ENCODE data around the gene INHBE. TPM values are rescaled to one million over a fixed set of nuclear protein-coding genes. Genes with fewer than 3 reads are reported as not detected.
A peak's percentile ranks its signal among the peaks of the same experiment; 100 is the strongest.
"Not testable (repeated sequence)": the region's sequence is repeated elsewhere in the genome, so short reads cannot be mapped to it uniquely, and the experiment has no call there.

INHBE gene, protein sequence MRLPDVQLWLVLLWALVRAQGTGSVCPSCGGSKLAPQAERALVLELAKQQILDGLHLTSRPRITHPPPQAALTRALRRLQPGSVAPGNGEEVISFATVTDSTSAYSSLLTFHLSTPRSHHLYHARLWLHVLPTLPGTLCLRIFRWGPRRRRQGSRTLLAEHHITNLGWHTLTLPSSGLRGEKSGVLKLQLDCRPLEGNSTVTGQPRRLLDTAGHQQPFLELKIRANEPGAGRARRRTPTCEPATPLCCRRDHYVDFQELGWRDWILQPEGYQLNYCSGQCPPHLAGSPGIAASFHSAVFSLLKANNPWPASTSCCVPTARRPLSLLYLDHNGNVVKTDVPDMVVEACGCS
- 0.90 TPM for polyA plus RNA-seq (ENCODE audit: insufficient read length)

DNA sequence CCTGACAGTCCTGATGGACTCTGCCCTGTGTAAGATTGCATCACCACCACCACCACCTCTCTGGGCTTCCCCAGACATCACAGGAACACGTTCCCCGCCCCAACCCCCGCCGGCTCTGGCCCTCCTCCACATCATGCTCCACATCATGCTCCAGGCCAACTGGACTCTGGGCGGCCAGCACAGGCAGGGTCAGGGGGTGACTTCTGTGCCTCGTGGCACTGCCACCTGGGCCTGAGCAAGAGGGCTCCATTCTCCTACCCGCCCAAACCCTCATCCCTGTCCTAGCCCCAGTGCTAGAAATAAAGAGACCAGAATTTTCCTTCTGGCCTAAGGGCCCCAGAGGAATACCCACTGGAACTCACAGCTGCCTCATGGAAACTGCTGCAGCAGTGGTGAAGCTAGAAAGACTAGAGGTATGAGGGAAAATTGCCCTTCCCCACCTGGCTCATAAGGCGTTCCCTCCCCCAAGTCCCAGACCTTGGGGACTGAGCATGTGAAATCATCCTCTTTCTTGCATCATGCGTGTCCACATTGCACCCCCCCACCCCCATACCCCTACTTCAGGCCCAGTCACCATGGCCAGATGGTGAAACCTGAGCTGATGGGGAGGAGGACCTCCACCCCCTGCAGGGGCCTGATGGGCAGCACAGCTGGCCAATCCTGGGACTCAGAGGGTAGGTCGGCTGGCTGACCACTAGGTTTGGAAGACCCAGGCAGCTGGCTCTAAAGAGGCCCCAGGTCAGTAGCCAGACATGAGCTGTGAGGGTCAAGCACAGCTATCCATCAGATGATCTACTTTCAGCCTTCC is at the start of gene INHBE:
TSS of gene INHBE (plus strand) at position 742 of the 808 bp plus-strand sequence. CDS start 230 bp downstream, outside the sequence.
- DNase-seq, result no peak

DNA sequence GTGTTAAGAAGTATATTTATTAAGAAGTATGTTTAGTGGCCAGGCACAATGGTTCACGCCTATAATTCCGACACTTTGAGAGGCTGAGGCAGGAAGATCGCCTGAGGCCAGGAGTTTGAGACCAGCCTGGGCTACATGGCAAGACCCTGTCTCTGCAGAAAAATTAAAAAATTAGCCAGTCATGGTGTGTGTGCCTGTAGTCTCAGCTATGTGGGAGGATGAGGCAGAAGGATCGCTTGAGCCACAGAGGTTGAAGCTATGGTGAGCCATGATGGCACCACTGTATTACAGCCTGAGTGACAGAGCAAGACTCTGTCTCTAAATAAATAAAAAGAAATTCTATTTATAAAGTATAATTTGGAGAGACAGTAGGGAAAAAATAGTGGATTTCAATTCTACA is 44.6 kb upstream of the INHBE start:
- DNase-seq, result no peak

DNA sequence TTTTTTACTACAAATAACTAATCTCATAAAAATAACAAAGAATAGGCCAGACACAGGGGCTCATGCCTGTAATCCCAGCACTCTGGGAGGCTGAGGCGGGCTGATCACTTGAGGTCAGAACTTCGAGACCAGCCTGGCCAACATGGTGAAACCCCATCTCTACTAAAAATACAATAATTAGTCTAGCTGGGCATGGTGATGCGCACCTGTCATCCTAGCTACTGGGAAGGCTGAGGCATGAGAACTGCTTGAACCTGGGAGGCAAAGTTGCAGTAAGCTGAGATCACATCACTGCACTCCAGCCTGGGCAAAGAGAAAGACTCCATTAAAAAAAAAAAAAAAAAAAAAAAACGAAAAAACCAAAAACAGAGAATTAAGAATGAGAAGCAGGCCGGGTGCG is 40.9 kb upstream of the INHBE start:
- DNase-seq, result not testable (repeated sequence)

DNA sequence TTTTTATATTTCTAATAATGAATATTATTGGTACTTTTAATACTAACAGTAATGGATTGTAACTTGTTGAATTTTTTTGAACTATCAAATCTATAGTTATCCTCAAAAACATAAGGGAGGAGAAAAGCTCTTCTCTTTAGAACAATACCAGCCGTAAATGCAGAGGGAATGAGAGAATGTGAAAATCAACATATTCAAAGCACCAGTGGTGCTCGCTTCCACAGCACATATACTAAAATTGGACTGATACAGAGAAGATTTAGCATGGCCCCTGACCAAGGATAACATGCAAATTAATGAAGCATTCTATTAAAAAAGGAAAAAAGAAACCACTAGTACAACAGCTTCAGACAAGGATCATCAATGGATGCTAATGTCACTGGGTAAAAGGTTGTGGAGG is 40.0 kb upstream of the INHBE start:
- DNase-seq, result no peak

DNA sequence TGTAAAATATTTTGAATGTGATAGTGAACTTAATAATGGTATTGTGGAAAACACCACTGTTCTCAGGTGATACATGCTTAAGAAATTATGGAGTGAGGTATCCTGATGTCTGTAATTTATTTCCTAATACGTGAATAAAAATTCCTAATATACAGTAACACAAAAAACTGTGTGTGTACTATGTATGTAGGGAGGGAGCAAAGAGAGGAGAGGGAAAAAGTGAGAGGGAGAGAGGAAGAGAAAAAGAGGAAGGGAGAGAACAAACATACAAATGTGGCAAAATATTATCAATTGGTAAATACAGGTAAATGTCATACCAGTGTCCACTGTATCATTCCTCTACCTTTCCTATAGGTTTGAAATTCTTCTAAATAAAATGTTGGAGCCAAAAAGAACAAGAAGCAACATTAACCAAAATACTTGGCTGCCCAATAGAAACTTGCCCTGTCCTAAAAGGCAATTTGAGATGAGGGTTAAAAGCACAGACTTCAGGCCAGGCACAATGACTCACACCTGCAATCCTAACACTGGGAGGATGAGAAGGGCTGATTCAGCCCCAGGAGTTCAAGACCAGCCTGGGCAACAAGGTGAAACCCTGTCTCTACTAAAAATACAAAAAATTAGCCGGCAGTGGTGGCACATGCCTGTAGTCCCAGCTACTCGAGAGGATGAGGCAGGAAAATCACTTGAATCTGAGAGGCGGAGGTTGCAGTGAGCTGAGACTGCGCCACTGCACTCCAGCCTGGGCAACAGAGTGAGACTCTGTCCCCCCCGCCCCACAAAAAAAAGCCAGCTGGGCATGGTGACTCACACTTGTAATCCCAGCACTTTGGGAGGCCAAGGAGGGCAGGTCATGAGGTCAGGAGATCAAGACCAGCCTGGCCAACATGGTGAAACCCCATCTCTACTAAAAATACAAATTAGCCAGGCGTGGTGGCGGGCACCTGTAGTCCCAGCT is 38.8 kb upstream of the INHBE start:
- DNase-seq, result no peak

DNA sequence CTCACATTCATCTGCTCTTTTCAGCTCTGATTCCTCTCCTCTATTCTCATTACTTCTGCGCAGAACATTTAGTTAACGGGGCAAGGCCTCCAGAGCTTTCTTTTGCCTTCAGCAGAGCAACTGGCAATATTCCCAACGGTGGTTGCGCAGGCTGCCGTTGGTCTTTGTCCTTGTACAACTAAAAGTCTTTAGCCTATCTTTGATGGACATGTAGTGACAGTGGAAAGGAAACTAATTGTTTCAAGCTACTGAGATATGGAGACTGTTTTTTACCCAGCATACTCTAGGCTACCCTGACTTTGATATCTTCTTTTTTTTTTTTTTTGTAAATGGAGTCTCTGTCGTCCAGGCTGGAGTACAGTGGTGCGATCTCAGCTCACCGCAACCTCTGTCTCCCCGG is 36.9 kb upstream of the INHBE start:
- no peak for DNase-seq

DNA sequence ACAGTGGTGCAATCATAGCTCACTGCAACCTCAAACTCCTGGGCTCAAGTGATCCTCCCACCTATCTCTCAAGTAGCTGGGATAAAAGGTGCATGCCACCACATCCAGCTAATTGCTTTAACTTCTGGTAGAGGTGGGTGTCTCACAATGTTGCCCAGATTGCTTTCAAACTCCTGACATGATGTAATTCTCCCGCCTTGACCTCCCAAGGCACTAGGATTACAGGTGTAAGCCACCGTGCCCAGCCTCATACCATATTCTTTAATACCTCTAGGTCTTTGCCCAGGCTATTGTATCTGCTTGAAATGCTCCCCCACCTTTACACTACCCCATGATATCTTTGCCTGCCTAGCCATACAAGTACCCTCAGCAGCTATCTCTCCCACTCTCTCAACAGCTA is 35.6 kb upstream of the INHBE start:
- no peak for DNase-seq

DNA sequence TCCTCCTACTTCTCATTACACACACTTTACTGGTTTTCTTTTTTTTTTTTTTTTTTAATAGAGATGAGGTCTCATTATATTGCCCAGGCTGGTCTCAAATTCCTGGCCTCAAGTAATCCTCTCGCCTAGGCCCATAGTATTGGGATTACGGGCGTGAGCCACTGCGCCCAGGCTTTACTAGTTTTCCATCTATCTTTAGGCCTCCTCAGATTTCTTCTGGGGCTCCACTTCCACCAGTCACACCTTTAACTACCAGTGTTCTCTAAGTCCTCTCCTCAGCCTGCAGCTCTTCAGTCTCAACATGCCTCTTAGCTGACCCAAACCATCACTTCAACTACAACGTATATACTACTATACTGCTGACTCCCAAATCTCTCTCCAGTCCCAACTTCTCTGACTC is 34.6 kb upstream of the INHBE start:
- no peak for DNase-seq

DNA sequence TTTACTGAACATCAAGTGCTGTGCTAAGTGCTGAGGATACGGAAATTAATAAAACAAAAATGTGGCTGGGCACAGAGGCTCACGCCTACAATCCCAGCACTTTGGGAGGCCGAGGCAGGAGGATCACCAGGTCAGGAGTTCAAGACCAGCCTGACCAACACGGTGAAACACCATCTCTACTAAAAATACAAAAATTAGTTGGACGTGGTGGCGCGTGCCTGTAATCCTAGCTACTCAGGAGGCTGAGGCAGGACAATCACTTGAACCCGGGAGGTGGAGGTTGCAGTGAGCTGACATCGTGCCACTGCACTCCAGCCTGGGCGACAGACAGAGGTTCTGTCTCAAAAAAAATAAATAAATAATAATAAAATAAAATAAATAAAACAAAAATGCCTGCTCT is 28.2 kb upstream of the INHBE start:
- not testable (repeated sequence) for DNase-seq

DNA sequence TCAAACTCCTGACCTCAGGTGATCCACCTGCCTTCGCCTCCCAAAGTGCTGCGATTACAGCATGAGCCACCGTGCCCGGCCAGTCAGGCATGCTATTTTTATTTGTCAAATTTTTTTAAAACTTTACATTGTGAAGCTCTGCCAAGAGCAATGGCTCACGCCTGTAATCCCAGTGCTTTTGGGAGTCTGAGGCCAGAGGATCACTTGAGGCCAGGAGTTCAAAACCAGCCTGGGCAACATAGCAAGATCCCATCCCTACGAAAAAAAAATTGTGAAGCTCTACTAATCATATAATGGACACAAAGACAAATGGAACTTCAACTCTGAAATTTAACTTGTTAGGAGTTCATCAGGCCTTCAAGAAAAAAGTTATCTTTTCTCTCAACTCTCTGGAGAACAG is 26.1 kb upstream of the INHBE start:
- no peak for DNase-seq

DNA sequence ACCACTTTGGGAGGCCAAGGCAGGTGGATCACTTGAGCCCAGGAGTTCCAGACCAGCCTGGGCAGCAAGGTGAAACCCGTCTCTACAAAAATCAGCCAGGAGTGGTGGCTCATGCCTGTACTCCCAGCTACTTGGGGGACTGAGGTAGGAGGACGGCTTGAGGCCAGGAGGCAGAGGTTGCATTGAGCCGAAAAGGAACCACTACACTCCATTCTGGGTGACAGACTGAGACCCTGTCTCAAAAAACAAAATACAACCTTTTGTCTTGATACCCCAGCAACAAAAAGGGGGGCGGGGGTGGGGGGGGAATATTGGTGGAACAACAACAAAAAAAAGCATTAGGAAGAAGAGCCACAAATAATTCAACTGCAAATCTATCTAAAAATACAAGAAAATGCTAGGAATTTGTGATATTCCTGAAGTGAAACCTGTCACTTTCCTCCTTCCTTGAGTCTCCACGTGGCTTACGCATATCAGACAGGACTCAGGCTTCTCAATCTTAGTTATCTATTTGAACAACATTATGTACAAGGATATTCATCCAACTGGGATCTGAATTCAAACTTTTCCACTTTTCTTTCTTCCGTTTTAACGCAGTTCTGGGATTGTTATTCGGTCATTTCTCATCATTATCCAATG is 25.5 kb upstream of the INHBE start:
- DNase-seq, result no peak

DNA sequence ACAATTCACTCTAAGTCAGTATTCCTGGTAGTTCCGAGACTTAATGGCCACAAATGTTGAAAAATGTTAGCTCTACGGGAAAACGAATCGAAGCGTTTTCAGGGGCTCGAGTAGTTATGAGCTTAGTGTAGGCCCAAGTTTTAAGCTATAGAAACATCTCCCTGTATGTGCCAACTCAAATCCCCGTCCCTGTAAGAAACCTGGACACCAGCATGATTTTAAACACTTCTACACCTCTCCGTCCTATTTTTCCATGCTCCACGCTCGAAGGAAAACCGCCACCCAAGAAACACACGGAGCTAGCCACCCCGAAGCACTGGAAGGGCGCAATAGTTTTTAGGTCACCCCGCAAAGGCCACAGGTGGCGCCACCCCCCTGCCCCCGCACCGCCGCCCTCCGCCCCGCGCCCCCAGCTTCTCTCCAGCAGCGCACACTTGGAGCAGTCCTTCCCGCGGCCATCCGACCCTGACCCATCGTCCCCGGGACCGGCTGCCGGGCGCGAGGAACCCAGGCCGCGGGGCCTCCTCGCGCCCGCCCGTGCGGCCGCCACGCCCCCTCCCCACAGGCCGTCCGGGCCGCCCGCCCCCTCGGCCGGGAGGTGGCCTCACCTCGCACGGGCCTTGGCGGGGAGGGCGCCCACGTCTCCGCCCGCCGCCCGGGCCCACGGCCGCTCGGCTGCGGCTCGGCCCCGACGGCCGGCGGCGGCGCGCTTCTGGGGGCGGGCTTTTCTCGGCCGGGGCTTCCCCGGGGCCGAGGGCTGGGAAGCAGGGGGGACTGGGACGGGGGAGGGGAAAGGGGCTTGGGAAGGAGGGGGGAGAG is 24.8 kb upstream of the INHBE start:
- no peak for DNase-seq

DNA sequence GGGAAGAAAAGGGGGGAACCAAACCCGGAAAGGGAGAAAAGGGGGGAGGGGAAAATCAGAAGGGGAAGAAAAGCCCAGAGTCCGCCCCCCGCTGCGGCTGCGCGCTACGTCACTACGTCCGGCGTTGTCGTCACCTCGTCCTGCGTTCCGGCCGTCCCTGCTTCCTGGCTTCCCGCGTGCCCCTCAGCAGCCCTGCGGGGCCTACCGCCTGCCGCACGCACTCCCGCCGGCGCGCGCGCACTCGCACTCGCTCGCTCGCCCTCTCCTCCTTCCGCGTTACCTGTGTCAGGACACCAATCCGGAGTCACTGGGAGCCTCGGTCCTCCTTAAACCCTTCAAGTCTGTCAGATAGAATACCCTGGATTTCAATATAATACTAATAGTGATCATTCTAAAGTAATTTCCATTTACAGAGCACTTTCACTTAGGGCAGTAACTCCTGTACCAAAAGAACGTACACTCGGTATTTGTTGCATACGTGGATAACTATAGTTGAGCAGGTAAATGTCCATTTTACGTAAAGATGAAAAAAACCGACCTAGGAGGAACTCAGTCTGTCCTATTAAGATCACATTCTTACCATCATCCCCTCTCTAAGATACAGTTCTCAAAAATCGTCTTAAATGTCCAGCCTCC is 24.1 kb upstream of the INHBE start, which contains the start of gene R3HDM2:
TSS of gene R3HDM2 (minus strand) at position 113 of the 636 bp plus-strand sequence. CDS start 120,615 bp downstream, outside the sequence.
- DNase-seq, result peak; percentile 97

DNA sequence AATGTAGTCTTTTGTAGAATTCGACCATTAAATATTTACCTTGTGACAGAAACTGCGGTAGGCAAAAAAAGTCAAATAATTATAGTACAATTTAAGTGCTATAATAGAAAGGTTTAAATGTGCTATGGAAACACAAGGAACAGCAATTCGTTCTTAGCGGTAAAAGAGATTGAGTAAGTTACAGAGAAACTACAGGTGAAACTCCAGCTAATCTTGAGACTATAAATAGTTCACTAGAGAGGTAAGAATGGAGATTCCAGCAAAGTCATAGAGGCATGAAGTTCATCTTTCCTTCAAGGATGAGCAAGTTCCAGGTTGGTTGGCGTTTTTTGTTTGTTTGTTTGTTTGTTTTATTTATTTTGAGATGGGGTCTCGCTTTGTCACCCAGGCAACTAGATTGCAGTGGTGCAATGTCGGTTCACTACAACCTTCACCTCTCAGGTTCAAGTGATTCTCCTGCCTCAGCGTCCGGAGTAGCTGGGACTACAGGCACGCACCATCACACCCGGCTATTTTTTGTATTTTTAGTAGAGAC is 23.4 kb upstream of the INHBE start:
- no peak for DNase-seq

DNA sequence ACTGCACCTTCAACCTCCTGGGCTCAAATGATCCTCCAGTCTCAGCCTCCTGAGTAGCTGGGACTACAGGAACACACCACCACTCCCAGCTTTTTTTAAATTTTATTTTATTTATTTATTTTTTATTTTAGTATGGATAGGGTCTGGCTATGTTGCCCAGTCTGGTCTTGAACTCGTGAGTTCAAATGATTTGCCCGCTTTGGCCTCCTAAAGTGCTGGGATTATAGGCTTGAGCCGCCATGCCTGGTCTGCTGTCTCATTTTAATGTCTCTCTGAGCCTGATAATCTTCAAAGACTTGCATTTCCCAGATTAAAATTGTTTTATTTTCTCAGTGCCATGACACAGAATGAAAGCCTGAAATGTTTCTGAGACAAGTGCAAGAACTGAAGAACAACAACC is 21.7 kb upstream of the INHBE start:
- no peak for DNase-seq

DNA sequence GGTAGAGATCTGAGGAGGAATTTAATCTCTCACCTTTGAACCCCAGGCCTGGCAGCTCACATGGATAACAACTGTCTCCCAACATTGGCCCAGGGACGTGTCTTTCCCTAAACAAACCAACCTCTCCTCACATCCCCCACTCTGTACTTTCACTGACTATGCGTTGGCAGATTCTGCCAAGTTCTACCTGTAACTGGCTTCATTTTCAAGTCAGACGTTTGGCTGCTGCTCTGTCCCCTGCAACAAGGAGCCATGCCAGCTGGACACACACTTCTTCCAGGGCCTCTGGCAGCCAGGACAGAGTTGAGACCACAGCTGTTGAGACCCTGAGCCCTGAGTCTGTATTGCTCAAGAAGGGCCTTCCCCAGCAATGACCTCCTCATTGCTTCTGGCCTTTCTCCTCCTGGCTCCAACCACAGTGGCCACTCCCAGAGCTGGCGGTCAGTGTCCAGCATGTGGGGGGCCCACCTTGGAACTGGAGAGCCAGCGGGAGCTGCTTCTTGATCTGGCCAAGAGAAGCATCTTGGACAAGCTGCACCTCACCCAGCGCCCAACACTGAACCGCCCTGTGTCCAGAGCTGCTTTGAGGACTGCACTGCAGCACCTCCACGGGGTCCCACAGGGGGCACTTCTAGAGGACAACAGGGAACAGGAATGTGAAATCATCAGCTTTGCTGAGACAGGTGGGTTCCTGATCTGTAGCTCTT is 20.4 kb upstream of the INHBE start, which contains the start of gene INHBC:
TSS of gene INHBC (plus strand) at position 268 of the 707 bp plus-strand sequence. CDS start at position 371, 103 bp downstream.
- DNase-seq, result no peak

DNA sequence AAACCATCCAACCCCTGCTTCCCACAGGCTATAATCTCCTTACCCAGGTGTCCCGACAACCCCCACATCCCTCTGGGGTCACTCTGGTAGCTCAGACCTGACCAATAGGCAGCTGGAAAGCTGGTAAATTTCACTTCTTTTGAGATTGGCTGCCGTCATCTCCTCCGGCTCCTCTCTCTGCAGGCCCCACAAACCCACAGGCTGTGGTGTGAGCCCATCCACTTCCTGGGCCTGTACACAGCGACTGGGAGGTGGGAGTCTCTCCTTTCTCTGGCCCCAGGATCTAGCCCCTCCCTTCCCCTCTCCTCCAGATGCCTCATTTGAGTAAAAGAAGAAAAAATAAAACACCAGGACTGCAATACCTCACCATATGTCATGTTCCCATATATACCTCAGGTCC is 19.8 kb upstream of the INHBE start:
- no peak for DNase-seq

DNA sequence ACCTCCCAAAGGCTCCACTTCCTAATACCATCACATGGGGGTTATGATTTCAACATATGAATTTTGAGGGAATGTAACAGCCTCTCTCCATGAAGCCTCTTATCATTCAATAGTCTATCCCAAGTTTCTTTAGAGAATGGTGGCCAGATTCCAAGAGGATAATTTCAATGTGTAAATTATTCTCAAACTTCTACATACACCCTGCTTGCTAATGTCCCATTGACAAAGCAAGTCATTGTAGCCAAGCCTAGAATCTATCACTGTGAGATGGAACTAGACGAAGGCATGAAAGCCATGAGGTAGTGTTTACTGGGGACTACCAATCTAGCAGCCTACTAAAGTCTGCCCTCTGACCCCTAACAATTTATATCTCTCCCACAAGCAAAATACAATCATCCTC is 16.7 kb upstream of the INHBE start:
- DNase-seq, result no peak

DNA sequence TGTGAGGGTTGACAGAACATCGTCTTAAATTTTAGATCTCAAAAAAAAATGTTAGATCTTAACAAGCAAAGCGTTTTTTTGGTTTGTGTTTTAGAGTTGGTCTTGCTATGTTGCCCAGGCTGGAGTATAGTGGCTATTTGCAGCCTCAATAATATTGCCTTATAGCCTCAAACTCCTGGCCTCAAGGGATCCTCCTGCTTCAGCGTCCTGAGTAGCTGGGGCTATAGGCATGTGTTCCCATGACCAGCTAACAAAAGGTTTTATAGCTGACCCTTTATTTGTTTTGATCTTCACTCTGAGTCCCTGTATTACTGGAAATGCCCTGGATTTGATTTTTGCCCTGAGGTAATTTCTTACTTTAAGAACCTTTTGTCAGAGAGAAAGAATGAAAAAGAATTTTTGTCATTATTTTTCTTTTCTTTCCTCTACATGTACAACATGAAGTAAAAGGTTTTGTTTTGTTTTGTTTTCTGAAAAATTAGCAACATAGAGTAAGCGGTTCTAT is 15.3 kb upstream of the INHBE start:
- DNase-seq, result no peak
